GM21619 (cell line): Measurements from ENCODE around the gene PKIG.
A peak's percentile ranks its signal among the peaks of the same experiment; 100 is the strongest.

Experiments
- ATAC-seq: cut with Tn5 transposase; IDR thresholded peaks from one replicate; pipeline ENCODE4 v1.9.1; 2021; ENCODE audit not compliant: unreplicated experiment

PKIG gene

DNA sequence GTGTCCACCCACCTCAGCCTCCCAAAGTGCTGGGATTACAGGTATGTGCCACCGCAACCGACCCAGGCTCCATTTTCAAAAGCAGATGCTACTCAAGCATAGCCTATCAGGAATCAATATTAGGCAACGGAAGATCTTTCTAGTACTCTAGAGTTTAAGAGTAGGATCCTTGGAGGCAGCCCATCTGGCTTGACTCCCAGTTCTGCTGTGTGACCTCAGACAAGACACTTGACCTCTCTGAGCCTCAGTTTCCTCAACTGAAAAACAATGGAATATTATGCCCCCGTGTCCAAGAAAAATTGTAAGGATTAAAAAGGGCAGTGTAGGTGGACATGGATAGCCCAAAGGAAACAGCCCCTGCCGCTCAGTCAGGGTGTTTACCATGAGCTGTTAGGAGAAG lies 54.7 kb downstream of the PKIG start:
- no peak for ATAC-seq

- ATAC-seq, result no peak
Measured at GRCh38 chr20:44637522-44638372, 55.4 kb downstream of the PKIG start.

GRCh38 chr20:44640522-44640921 lies 58.1 kb downstream of the PKIG start:
- ATAC-seq, result no peak

- no peak for ATAC-seq
Measured at GRCh38 chr20:44641325-44641724, 58.9 kb downstream of the PKIG start.

GRCh38 chr20:44642203-44643153 lies 60.1 kb downstream of the PKIG start:
- ATAC-seq, result no peak

GRCh38 chr20:44643154-44643519 lies 60.8 kb downstream of the PKIG start:
- no peak for ATAC-seq

DNA sequence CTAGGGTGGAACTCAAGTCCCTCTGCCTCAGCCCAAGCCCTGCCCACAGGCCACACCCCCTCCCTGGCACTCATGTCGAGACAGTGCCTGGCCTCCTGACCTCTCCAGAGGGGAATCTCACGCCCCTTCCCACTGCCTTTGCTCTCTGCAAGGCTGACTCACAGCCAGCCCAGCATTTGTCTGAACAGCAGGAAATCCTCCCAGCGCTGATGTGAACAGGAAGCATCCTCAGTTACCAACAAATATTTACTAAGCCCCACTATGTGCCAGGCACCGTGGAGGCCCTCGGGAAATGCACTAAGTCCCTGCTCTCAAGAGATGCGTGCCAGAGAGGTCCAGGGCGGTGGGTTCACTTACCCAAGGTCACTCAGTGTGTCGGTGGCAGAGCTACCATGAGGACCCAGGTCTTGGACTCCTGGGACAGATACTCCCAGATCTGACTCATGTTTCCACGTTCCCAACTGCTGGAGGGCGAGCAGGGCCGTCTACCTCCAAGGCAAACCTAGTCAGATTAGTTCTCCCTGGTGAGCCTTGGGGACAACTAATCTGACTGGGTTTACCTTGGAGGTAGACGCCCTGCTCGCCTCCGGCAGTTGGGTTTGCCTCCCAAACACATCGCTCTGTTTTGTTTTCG lies 61.3 kb downstream of the PKIG start:
- ATAC-seq, result no peak

DNA sequence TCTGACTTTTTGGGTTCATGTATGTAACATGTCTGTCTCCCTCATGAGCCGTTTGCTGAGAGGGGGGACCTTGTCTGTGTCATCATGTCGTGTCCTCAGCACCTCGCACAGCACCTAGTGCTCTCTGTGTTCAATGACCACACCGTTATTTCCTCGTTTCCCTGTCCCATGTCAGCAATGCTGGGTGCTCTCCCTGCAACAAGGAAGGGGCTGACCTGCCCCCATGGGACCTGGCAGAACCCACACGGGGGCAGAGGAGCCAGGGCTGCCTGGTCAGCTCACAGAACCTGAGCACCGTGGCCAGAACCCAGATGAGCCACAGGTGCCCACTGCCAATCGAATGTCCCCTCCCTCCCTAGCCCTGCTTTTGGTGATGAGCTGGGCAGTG lies 61.8 kb downstream of the PKIG start:
- no peak for ATAC-seq

DNA sequence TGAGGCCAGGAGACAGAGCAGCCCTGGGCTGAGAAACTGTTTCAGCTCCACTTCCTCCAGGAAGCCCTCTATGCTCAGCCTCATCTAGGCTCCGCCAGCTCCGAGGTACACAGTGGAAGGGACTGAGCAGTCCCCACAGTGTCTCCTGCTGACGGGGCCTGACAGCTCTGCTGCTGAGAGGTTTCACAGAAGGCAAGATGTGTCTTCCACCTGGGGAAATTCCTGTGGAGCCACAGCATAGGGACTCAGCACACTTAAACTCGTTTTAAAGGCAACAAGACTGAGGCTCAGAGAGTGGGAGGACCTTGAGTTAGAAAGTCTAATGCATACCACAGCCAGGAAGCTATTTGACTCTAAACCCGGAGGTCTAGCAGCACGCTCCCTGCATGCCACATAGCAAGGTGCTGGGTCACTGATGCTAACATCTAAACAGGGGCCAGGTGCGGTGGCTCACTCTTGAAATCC lies 62.3 kb downstream of the PKIG start:
- no peak for ATAC-seq

- peak; percentile 24 for ATAC-seq
Measured at GRCh38 chr20:44646023-44646640, 63.8 kb downstream of the PKIG start.

DNA sequence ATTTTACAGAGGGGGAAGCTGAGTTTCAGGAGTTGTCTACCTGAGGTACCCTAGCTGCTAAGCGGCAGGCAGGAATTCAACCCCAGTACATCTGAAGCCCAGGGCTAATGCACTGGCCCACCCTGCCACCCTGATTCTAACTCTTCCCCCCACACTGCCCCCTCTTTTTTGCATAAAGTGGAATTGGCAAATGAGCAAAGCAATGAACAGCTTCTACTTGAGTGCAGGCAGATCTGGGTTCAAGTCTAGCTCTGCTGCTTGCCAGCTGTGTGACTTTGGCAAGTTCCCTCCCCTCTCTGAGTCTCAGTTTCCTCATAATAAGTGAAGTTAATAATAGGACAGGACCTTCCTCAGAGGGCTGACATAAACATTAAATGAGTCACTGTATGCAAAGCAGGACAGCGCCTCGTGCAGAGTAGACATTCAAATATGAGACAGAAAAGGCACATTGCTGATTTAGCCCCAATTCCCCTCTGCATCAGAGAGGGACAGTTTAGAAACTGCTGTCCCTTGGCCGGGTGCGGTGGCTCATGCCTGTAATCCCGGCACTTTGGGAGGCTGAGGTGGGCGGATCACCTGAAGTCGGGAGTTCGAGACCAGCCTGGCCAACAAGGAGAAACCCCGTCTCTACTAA lies 64.4 kb downstream of the PKIG start:
- ATAC-seq, result peak; percentile 52

DNA sequence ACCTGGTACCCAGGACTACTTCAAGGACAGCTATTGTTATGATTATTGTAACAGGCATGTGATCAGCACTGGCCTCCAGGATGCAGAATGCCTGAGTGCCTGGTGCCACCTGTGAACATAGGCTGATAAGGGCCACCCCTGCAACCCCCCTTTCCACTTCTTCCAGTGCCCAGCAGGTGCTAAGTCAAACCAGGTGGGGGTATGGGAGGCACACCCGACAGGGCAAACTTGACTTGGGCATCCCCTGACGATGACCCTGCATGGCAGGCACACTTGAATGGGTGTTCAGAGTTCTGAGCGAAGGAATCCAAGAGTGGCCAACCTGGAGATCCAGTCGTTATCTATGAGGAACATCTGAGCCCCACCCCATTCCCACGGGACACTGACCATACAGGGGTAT lies 65.7 kb downstream of the PKIG start:
- no peak for ATAC-seq

- ATAC-seq, result no peak
Measured at GRCh38 chr20:44648579-44648978, 66.2 kb downstream of the PKIG start.

DNA sequence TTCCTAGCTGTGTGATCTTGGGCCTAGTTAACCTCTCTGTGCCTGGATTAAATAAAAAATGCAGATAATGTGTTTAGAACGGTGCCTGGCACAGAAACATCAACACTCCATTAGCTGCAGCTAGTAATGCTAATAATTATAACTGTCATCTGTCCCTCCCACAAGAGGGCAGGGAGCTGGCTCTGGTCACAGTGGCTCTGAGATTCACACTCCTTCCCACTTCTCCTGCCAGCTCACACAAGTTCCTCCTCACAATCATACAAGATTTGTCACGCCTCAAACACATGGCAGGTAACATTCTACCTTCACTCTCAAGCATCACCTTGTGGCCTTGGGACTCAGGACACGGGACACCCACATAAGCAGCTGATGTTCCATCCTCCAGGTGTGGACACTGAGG lies 66.7 kb downstream of the PKIG start:
- no peak for ATAC-seq

DNA sequence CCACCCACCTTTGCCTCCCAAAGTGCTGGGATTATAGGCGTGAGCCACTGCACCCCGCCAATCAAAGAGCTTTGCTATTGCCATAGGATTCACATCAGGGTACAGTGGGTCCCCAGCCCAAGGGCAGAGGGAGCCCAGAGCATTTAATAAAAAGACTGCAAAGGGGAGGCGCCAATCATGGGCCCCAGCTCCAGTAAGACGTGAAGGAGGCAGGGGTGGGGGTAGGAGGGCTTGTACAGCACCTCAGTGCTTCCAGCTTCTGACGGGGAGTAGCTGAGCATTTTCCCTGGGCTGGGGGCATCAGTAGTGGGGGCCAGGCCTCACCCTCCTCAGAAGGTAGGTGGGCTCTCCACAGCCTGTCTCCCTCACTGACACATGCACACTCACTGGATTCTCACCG lies 67.6 kb downstream of the PKIG start:
- no peak for ATAC-seq

DNA sequence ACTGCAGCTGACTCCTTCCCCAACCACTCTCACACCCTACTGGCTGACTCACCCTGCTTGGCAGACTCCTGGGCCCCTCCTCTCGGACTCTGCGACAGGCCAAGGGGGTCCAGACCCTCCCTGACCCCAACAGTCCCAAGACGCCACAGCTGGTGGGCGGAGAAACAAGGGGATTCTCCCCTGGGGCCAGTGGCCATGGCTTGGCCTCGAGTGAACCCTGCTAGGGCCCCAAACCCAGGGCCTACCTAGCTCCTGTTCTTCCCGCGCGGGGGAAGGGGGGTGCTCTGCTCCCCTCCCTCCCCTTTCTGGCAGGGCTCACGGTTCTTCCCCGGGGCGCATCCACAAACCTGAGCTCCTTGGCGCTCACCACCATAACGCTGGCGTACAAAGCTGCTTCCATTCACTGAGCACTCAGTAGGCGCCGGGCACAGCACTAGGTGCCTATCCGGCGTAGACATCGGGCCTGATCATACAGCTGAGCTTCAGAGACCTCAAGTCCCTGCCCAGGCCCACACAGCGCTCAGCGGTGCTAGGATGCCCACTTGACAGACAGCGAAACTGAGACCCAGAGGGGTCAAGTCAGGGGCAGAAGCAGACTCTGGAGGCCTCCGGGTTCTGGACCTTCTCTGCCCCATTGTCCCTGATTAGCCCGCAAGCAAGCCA lies 68.5 kb downstream of the PKIG start:
- no peak for ATAC-seq

DNA sequence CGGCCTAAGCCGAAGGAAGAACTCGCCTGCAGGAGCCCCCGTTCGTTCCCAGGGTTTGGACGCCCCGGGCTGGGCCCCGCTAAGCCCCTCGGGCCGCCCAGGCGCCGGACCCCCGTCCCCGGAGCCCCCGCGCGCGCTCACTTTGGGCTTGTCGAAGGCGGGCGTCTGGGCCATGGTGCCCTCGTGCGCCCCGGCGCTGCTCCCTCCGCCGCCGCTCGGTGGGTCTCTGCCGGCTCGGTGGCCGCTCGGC lies 69.0 kb downstream of the PKIG start:
- ATAC-seq, result no peak

- ATAC-seq, result no peak
Measured at GRCh38 chr20:44651684-44652423, 69.5 kb downstream of the PKIG start, which contains the start of gene ADA. ADA (minus strand) TSS chr20:44651699; CDS start chr20:44651607, 92 bp downstream.

GRCh38 chr20:44653546-44653945 lies 71.2 kb downstream of the PKIG start:
- no peak for ATAC-seq
